ENCODE data around the gene ABCB1. TPM values are rescaled to one million over a fixed set of nuclear protein-coding genes. Genes with fewer than 3 reads are reported as not detected.

Gene ABCB1
- total RNA-seq, 2 donors from 2014 or later: 1.5 to 3.0 TPM

DNA sequence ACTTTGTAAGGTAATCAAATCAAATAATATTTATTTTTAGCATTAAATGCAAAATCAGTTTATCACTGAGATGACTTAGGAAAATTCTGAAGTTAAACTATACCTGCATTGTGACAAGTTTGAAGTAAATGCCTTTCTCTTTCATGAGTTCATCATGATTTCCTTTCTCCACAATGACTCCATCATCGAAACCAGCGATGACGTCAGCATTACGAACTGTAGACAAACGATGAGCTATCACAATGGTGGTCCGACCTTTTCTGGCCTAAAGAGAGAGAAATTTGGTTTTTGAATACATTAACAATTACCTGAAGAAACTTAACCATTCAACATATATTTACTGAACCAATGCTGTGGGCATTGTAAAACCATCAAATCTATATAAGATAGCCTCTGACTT, 54.9 kb downstream of the ABCB1 start:
- TF ChIP-seq, protein P1, sequence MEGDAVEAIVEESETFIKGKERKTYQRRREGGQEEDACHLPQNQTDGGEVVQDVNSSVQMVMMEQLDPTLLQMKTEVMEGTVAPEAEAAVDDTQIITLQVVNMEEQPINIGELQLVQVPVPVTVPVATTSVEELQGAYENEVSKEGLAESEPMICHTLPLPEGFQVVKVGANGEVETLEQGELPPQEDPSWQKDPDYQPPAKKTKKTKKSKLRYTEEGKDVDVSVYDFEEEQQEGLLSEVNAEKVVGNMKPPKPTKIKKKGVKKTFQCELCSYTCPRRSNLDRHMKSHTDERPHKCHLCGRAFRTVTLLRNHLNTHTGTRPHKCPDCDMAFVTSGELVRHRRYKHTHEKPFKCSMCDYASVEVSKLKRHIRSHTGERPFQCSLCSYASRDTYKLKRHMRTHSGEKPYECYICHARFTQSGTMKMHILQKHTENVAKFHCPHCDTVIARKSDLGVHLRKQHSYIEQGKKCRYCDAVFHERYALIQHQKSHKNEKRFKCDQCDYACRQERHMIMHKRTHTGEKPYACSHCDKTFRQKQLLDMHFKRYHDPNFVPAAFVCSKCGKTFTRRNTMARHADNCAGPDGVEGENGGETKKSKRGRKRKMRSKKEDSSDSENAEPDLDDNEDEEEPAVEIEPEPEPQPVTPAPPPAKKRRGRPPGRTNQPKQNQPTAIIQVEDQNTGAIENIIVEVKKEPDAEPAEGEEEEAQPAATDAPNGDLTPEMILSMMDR (IDR thresholded peaks at IDR 0.05): no peak
- H3K27ac ChIP-seq: no peak overlapping the region

GRCh38 chr7:87543623-87544022, 57.1 kb downstream of the ABCB1 start:
- no peak overlapping the region for H3K4me3 ChIP-seq
- no peaks in the 10 kb centered on the region for H3K9me3 ChIP-seq
- H3K27me3 ChIP-seq: no peaks in the 10 kb centered on the region
- TF ChIP-seq, protein P1 (IDR thresholded peaks at IDR 0.05): no peak
- DNase-seq (ENCODE audit: low spot score): no peak
- no peaks in the 10 kb centered on the region for H3K4me1 ChIP-seq
- H3K36me3 ChIP-seq: no peaks in the 10 kb centered on the region
- H3K27ac ChIP-seq: no peak overlapping the region

More for the DNA sequence above, 54.9 kb downstream of the ABCB1 start:
- no peaks in the 10 kb centered on the region for H3K36me3 ChIP-seq
- no peak for DNase-seq (ENCODE audit: low spot score)
- no peaks in the 10 kb centered on the region for H3K9me3 ChIP-seq
- no peaks in the 10 kb centered on the region for H3K27me3 ChIP-seq
- H3K4me3 ChIP-seq: no peak overlapping the region
- H3K4me1 ChIP-seq: no peaks in the 10 kb centered on the region

DNA sequence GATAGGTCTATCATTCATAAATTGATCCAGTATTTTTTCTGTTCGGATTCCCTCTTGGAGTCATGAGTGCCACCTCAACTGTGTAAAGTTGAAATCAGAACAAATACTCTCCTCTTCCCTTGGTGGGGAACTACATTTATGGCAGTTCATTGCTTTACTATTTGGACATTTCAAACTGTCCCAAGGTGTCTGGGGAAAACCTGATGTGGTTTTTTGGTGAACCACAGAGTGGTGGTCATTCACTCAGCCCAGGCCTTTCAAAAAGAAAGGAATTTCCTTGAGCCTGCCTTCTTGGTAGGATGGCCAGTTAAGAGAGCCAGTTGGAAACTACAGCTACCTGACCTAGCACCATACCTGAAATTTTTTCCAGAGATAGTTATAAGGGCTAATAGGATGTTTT, 59.0 kb downstream of the ABCB1 start:
- no peak overlapping the region for H3K4me3 ChIP-seq
- TF ChIP-seq, protein P1 (IDR thresholded peaks at IDR 0.05): no peak
- H3K27ac ChIP-seq: no peak overlapping the region
- no peaks in the 10 kb centered on the region for H3K36me3 ChIP-seq
- no peaks in the 10 kb centered on the region for H3K27me3 ChIP-seq
- H3K9me3 ChIP-seq: no peaks in the 10 kb centered on the region
- DNase-seq (ENCODE audit: low spot score): no peak
- no peaks in the 10 kb centered on the region for H3K4me1 ChIP-seq

- Histone ChIP-seq H3K27me3 (no peaks in the 10 kb centered on the region), H3K4me3 (no peak overlapping the region), H3K9me3 (no peaks in the 10 kb centered on the region), H3K36me3 (no peaks in the 10 kb centered on the region), H3K4me1 (no peaks in the 10 kb centered on the region), H3K27ac (no peak overlapping the region)
- TF ChIP-seq, protein P1 (IDR thresholded peaks at IDR 0.05): no peak
- DNase-seq (ENCODE audit: low spot score): no peak
These were observed 62.6 kb downstream of the ABCB1 start for GRCh38 chr7:87538052-87538451.

GRCh38 chr7:87534072-87534471, 66.6 kb downstream of the ABCB1 start:
- no peaks in the 10 kb centered on the region for H3K36me3 ChIP-seq
- TF ChIP-seq, protein P1 (IDR thresholded peaks at IDR 0.05): no peak

GRCh38 chr7:87530126-87530525, 70.6 kb downstream of the ABCB1 start:
- H3K27ac ChIP-seq: no peak overlapping the region
- no peaks in the 10 kb centered on the region for H3K4me1 ChIP-seq
- H3K36me3 ChIP-seq: no peaks in the 10 kb centered on the region
- H3K9me3 ChIP-seq: no peaks in the 10 kb centered on the region
- TF ChIP-seq, protein P1 (IDR thresholded peaks at IDR 0.05): no peak
- H3K27me3 ChIP-seq: no peaks in the 10 kb centered on the region
- no peak for DNase-seq (ENCODE audit: low spot score)
- H3K4me3 ChIP-seq: no peak overlapping the region

More at GRCh38 chr7:87534072-87534471, 66.6 kb downstream of the ABCB1 start:
- no peak overlapping the region for H3K4me3 ChIP-seq
- H3K9me3 ChIP-seq: no peaks in the 10 kb centered on the region
- no peak overlapping the region for H3K27ac ChIP-seq
- H3K4me1 ChIP-seq: no peaks in the 10 kb centered on the region
- H3K27me3 ChIP-seq: no peaks in the 10 kb centered on the region
- no peak for DNase-seq (ENCODE audit: low spot score)

Measured in right atrium auricular region (tissue), 2 donors.